Stimulated activated CD4-positive, alpha-beta T cell treated with anti-CD3 and anti-CD28 coated beads, Interleukin-15, amount 100 ng/mL, for 1 hour (primary cell): ENCODE measurements around the gene FANCC.

Experiments used
- DNase-seq, 2 donors: peaks; one replicate each; pipeline ENCODE4 v3.0.0-alpha.2; 2020; ENCODE audit warnings: low read depth in 1 of 2, low spot score in 1 of 2

FANCC gene

GRCh38 chr9:95104581-95104960 is 212.9 kb downstream of the FANCC start:
- no peak for DNase-seq

- no peak for DNase-seq
Observed at GRCh38 chr9:95103871-95104580, 213.5 kb downstream of the FANCC start.

- no peak for DNase-seq
Observed at GRCh38 chr9:95103281-95103771, 214.2 kb downstream of the FANCC start.

- no peak for DNase-seq
Observed at GRCh38 chr9:95102572-95102971, 214.9 kb downstream of the FANCC start.

- DNase-seq = no peak
Observed at GRCh38 chr9:95102001-95102433, 215.5 kb downstream of the FANCC start.

GRCh38 chr9:95101326-95101725 is 216.2 kb downstream of the FANCC start:
- no peak for DNase-seq

- no peak for DNase-seq
Observed at GRCh38 chr9:95100071-95100627, 217.4 kb downstream of the FANCC start.

GRCh38 chr9:95099321-95100070 is 218.0 kb downstream of the FANCC start:
- DNase-seq = no peak

GRCh38 chr9:95098391-95098921 is 219.1 kb downstream of the FANCC start:
- DNase-seq = no peak

GRCh38 chr9:95097279-95097678 is 220.2 kb downstream of the FANCC start:
- DNase-seq = no peak

- no peak for DNase-seq
Observed at GRCh38 chr9:95096807-95097206, 220.7 kb downstream of the FANCC start.

- no peak for DNase-seq
Observed at GRCh38 chr9:95096381-95096780, 221.1 kb downstream of the FANCC start.

- DNase-seq = no peak
Observed at GRCh38 chr9:95095641-95096355, 221.7 kb downstream of the FANCC start.

GRCh38 chr9:95094002-95094401 is 223.5 kb downstream of the FANCC start:
- DNase-seq = no peak

- no peak for DNase-seq
Observed at GRCh38 chr9:95093586-95093985, 223.9 kb downstream of the FANCC start.

GRCh38 chr9:95092262-95093072 is 225.0 kb downstream of the FANCC start:
- DNase-seq = no peak

- DNase-seq = no peak
Observed at GRCh38 chr9:95091601-95092261, 225.8 kb downstream of the FANCC start.

GRCh38 chr9:95090871-95091577 is 226.5 kb downstream of the FANCC start:
- DNase-seq = no peak
